MCF 10A (cell line): ENCODE data around the gene TOMM7. TPM values are rescaled to one million over a fixed set of nuclear protein-coding genes. Genes with fewer than 3 reads are reported as not detected.

Source experiments
- Bru-seq: library from RNA; stranded (reverse); fragments of 400-500 nt; gene quantifications from one replicate; lab custom pipeline; 2021; lab: Mats Ljungman, UMichigan
- BruChase-seq, 2 experiments: library from RNA; stranded (reverse); fragments of 400-500 nt; gene quantifications; one replicate each; lab custom pipeline; 2021; lab: Mats Ljungman, UMichigan
- BruUV-seq: library from RNA; stranded (reverse); fragments of 400-500 nt; replicated peaks from 2 replicates; lab custom pipeline; 2021; lab: Mats Ljungman, UMichigan
- CTCF ChIA-PET: fragments of 300-600 bp; sonication (Branson Sonifier 250); formaldehyde crosslinking; extraction: SDS; loops from one replicate; lab custom pipeline; 2021; ENCODE audit warnings: antibody characterized with exemption, inconsistent platforms; lab: Yijun Ruan, JAX
- POLR2A ChIA-PET: fragments of 300-600, 350-650 bp; sonication (Branson Sonifier 250); formaldehyde crosslinking; extraction: SDS; loops from one replicate; lab custom pipeline; 2020; ENCODE audit warnings: antibody characterized with exemption, inconsistent platforms; lab: Yijun Ruan, JAX
- DNase-seq: peaks from one replicate; pipeline ENCODE4 v3.0.0-alpha.2; 2018; ENCODE audit not compliant: unreplicated experiment
- H3K27ac Mint-ChIP-seq: one replicate; pipeline ENCODE4 v1.8.0; 2022; ENCODE audit warnings: mild to moderate bottlenecking, low read depth, mixed read lengths; ENCODE audit not compliant: unreplicated experiment
- H3K27me3 Mint-ChIP-seq: one replicate; pipeline ENCODE4 v1.8.0; 2022; ENCODE audit warnings: mixed read lengths; ENCODE audit not compliant: insufficient read depth, unreplicated experiment
- H3K36me3 Mint-ChIP-seq: one replicate; pipeline ENCODE4 v1.8.0; 2022; ENCODE audit warnings: mild to moderate bottlenecking, moderate library complexity, mixed read lengths; ENCODE audit not compliant: insufficient read depth, unreplicated experiment
- H3K4me1 Mint-ChIP-seq: one replicate; pipeline ENCODE4 v1.8.0; 2022; ENCODE audit warnings: mixed read lengths; ENCODE audit not compliant: insufficient read depth, unreplicated experiment
- H3K4me3 Mint-ChIP-seq: one replicate; pipeline ENCODE4 v1.8.0; 2022; ENCODE audit warnings: mild to moderate bottlenecking, moderate library complexity, mixed read lengths; ENCODE audit not compliant: unreplicated experiment
- H3K9me3 Mint-ChIP-seq: one replicate; pipeline ENCODE4 v1.8.0; 2022; ENCODE audit warnings: mixed read lengths; ENCODE audit not compliant: unreplicated experiment
- CTCF ChIP-seq: fragments of 200-600 bp; IDR thresholded peaks from one replicate; pipeline ENCODE4 v1.8.0; 2022; ENCODE audit warnings: antibody characterized with exemption, mild to moderate bottlenecking; ENCODE audit not compliant: unreplicated experiment
- intact Hi-C: fragments of 100-400 bp; cut with micrococcal nuclease; formaldehyde crosslinking; loops from 2 replicates; pipeline ENCODE4 v1.14.1; 2022
- long read RNA-seq: library from polyadenylated mRNA; stranded (forward); transcript quantifications from one replicate; pipeline ENCODE4 v2.0.0, GENCODE V29; 2022
- total RNA-seq: library from RNA; stranded (reverse); gene quantifications from 2 replicates; pipeline ENCODE4 v1.2.3, GENCODE V29; 2022

TOMM7 gene
- total RNA-seq (376 and 409 TPM in 2 replicates), Bru-seq, nascent RNA (percentile 91 among the genes with signal in this experiment), BruChase-seq, experiment 1, labeled RNA remaining after a 6-hour chase (percentile 82 among the genes with signal in this experiment), BruChase-seq, experiment 2, labeled RNA remaining after a 2-hour chase (percentile 81 among the genes with signal in this experiment)
- long read RNA-seq, transcript TOMM7-201 (3 exons, 778 nt): major isoform, 257 of 272 reads
- long read RNA-seq, partial matches to known transcripts: 9 of 272 reads
- long read RNA-seq, other reads (novel, unspliced or antisense): 2 of 272 reads

GRCh38 chr7:22822486-22823141 is at the start of gene TOMM7:
Gene TOMM7 (minus strand): TSS chr7:22822849. CDS start chr7:22822779, 70 bp downstream.
- Mint-ChIP-seq H3K4me3 (peak within 1 kb of the TSS; percentile 94), H3K9me3 (no peaks in the 10 kb centered on the region), H3K4me1 (peaks cover 13% of the 10 kb centered on the region), H3K36me3 (peaks cover 16% of the 10 kb centered on the region), H3K27me3 (no peaks in the 10 kb centered on the region), H3K27ac (peak within 1 kb of the TSS; percentile 98)
- POLR2A ChIA-PET: interaction anchor here (0.7 to 4.7 kb wide), 13 partner anchors 10 to 597 kb away, joined by 3 to 34 read pairs (median 5); partner anchors contain the start of gene KLHL7
- DNase-seq: peak; percentile 94
- CTCF ChIA-PET: interaction anchor here (0.7 to 3.3 kb wide), 3 partner anchors 167 to 233 kb away, joined by 3 to 18 read pairs (median 3); partner anchors contain the start of gene HYCC1
- BruUV-seq: no TSS peak
- intact Hi-C loops: loop anchor here (1.0 to 2.0 kb wide), 2 partner anchors 32 to 232 kb away; no protein-coding TSS in a partner anchor
- TF ChIP-seq CTCF: no peak

GRCh38 chr7:22872096-22872807 is 49.6 kb upstream of the TOMM7 start:
- no peak for DNase-seq
- H3K27me3 Mint-ChIP-seq: no peaks in the 10 kb centered on the region
- ChIA-PET POLR2A (interaction anchor here (1.0 to 1.6 kb wide), 2 partner anchors 12 to 17 kb away, joined by 3 to 8 read pairs; no protein-coding TSS in a partner anchor), CTCF (no interaction called here)
- no peaks in the 10 kb centered on the region for H3K4me1 Mint-ChIP-seq
- no peak overlapping the region for H3K27ac Mint-ChIP-seq
- no peak for TF ChIP-seq CTCF
- no TSS peak for BruUV-seq
- no peak overlapping the region for H3K4me3 Mint-ChIP-seq
- intact Hi-C loops: no loop called here
- no peaks in the 10 kb centered on the region for H3K36me3 Mint-ChIP-seq
- H3K9me3 Mint-ChIP-seq: no peaks in the 10 kb centered on the region

GRCh38 chr7:22871661-22872060 is 49.0 kb upstream of the TOMM7 start:
- no peak for DNase-seq
- TF ChIP-seq CTCF: no peak
- ChIA-PET POLR2A (interaction anchor here (1.0 kb wide), 1 partner anchor 11 kb away, joined by 3 read pairs; no protein-coding TSS in a partner anchor), CTCF (no interaction called here)
- no peaks in the 10 kb centered on the region for H3K4me1 Mint-ChIP-seq
- BruUV-seq: no TSS peak
- no peak overlapping the region for H3K4me3 Mint-ChIP-seq
- H3K27me3 Mint-ChIP-seq: no peaks in the 10 kb centered on the region
- H3K27ac Mint-ChIP-seq: no peak overlapping the region
- H3K36me3 Mint-ChIP-seq: peaks cover under 1% of the 10 kb centered on the region
- intact Hi-C loops: no loop called here
- H3K9me3 Mint-ChIP-seq: no peaks in the 10 kb centered on the region
